Testis (tissue), 2 donors: ENCODE results near the gene UBE2G1.

ENCODE experiments used
- POLR2A ChIP-seq: fragments of 450-650 bp; IDR thresholded peaks from one replicate; pipeline ENCODE4 v1.6.1; 2017; ENCODE audit warnings: antibody characterized with exemption, mild to moderate bottlenecking, moderate library complexity
- TF ChIP-seq, protein P1 (sequence below), 3 experiments: fragments of 450-650 bp in 2 of 3; fragments of 200-600 bp in 1 of 3; sonication (generic) in 1 of 3; IDR thresholded peaks; one replicate each; pipeline ENCODE4 v1.5.1; 2016 to 2019; ENCODE audit warnings: antibody characterized with exemption in 3 of 3, mild to moderate bottlenecking in 2 of 3, moderate library complexity in 1 of 3

DNA sequence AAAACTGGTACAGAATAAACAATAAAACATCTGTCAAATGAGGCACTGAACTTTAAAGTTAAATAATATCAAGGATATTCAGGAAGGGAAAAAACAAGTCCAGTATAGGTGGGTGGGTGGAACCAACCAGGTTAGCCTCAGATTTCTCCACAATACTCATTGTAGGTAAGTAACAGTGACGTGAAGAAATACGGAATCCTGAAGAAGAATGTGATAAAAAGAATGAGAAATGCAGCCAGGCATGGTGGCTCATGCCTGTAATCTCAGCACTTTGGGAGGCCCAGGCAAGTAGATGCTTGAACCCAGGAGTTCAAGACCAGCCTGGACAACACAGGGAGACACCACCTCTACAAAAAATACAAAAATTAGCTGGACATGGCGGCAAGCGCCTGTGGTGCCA lies 47.3 kb downstream of the UBE2G1 start:
- TF ChIP-seq, protein P1, sequence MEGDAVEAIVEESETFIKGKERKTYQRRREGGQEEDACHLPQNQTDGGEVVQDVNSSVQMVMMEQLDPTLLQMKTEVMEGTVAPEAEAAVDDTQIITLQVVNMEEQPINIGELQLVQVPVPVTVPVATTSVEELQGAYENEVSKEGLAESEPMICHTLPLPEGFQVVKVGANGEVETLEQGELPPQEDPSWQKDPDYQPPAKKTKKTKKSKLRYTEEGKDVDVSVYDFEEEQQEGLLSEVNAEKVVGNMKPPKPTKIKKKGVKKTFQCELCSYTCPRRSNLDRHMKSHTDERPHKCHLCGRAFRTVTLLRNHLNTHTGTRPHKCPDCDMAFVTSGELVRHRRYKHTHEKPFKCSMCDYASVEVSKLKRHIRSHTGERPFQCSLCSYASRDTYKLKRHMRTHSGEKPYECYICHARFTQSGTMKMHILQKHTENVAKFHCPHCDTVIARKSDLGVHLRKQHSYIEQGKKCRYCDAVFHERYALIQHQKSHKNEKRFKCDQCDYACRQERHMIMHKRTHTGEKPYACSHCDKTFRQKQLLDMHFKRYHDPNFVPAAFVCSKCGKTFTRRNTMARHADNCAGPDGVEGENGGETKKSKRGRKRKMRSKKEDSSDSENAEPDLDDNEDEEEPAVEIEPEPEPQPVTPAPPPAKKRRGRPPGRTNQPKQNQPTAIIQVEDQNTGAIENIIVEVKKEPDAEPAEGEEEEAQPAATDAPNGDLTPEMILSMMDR (IDR thresholded peaks at IDR 0.05), result no peak
- TF ChIP-seq POLR2A, result no peak
